GM12874 (cell line): Measurements from ENCODE around the gene ZNF236.

Experiments used
- CTCF ChIP-seq: IDR thresholded peaks from 2 replicates; pipeline ENCODE4 v1.5.1; 2011; ENCODE audit warnings: low read depth, mild to moderate bottlenecking, control low read depth, low read length, moderate library complexity; ENCODE audit not compliant: insufficient read depth

The ZNF236 gene

GRCh38 chr18:76985156-76985950 is 163.0 kb downstream of the ZNF236 start:
- no peak for TF ChIP-seq CTCF

- TF ChIP-seq CTCF, result no peak
These were observed 163.5 kb downstream of the ZNF236 start for GRCh38 chr18:76985951-76986236.

- TF ChIP-seq CTCF, result no peak
These were observed 164.0 kb downstream of the ZNF236 start for GRCh38 chr18:76986406-76986805.

- TF ChIP-seq CTCF, result no peak
These were observed 165.9 kb downstream of the ZNF236 start for GRCh38 chr18:76988031-76988826.

GRCh38 chr18:76988827-76989646 is 166.7 kb downstream of the ZNF236 start:
- no peak for TF ChIP-seq CTCF

GRCh38 chr18:76989647-76990190 is 167.4 kb downstream of the ZNF236 start:
- TF ChIP-seq CTCF, result no peak
